GM11168 (cell line): ENCODE results near the gene METAP1.
"Not testable (repeated sequence)": the region's sequence is repeated elsewhere in the genome, so short reads cannot be mapped to it uniquely, and the experiment has no call there.

Experiments
- in situ Hi-C: fragments of 300-500 bp; cut with MboI; formaldehyde crosslinking; loops from one replicate; pipeline ENCODE4 v1.12.0; 2022; ENCODE audit warnings: low sequenced_read_pairs; ENCODE audit not compliant: unreplicated experiment

The METAP1 gene

GRCh38 chr4:99047710-99048109 is 52.2 kb downstream of the METAP1 start:
- in situ Hi-C loops: no loop called here

GRCh38 chr4:99052902-99053301 is 57.4 kb downstream of the METAP1 start:
- in situ Hi-C loops: loop anchor here (25.0 kb wide), 1 partner anchor 891 kb away; no protein-coding TSS in a partner anchor

GRCh38 chr4:99054428-99054994 is 59.0 kb downstream of the METAP1 start:
- in situ Hi-C loops: loop anchor here (25.0 kb wide), 1 partner anchor 892 kb away; no protein-coding TSS in a partner anchor

- in situ Hi-C loops: loop anchor here (5.0 to 25.0 kb wide), 2 partner anchors 61 to 896 kb away; partner anchors contain the start of gene METAP1
Measured at GRCh38 chr4:99058228-99058627, 62.7 kb downstream of the METAP1 start.

GRCh38 chr4:99059550-99059949 is 64.0 kb downstream of the METAP1 start:
- in situ Hi-C loops: loop anchor here (5.0 to 25.0 kb wide), 2 partner anchors 62 to 897 kb away; partner anchors contain the start of gene METAP1

DNA sequence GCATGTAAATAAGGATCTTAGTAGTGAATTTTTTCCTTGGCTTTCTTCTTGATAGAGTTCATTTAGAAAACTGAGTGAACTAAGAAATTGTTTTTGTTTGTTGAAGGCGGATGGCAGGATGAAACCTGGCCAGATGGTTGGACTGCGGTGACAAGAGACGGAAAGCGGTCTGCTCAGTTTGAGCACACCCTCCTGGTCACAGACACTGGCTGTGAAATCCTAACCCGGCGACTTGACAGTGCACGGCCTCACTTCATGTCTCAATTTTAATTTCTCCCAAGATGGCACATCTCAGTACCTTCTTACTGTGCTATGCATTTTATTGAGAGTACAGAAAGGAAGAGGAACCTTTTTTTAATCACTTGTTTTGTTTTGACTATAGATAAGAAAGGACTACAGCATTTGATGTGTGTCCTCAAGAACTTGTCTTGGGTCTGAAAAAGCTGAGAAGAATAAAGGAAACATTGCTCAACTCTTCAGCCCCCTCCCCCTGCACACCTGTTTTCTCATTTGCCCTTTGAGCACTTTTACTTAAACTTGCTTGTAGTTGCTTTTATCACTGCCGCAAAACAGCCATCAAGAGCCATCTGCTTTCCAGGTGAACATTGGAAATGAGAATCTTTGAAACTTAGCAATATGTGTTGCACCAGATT is 65.7 kb downstream of the METAP1 start:
- in situ Hi-C loops: loop anchor here (25.0 kb wide), 1 partner anchor 899 kb away; no protein-coding TSS in a partner anchor

DNA sequence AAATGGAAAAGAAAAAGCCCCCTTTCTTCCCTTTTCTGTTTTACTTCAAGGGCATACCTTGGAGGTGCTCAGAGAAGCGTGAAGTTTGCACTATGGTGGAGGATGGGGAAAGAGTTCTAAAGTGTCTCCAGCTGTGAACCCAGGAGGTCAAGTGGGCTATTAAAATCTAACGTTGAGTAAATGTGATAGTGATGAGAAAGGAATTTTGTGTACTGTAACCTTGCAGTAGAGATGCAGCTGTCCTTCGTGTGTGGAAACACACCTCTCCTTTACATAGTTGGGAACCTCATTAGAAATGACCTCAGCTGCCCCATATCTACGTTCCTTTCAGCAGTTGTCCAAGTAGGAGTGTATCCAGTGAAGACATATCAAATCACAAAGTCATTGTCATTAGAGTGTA is 66.6 kb downstream of the METAP1 start:
- in situ Hi-C loops: loop anchor here (25.0 kb wide), 1 partner anchor 900 kb away; no protein-coding TSS in a partner anchor

DNA sequence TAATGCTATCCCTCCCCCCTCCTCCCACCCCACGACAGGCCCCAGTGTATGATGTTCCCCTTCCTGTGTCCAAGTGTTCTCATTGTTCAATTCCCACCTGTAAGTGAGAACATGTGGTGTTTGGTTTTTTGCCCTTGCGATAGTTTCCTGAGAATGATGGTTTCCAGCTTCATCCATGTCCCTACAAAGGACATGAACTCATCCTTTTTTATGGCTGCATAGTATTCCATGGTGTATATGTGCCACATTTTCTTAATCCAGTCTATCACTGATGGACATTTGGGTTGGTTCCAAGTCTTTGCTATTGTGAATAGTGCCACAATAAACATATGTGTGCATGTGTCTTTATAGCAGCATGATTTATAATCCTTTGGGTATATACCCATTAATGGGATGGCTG is 70.0 kb downstream of the METAP1 start:
- in situ Hi-C loops: loop anchor here (25.0 kb wide), 1 partner anchor 903 kb away; no protein-coding TSS in a partner anchor

DNA sequence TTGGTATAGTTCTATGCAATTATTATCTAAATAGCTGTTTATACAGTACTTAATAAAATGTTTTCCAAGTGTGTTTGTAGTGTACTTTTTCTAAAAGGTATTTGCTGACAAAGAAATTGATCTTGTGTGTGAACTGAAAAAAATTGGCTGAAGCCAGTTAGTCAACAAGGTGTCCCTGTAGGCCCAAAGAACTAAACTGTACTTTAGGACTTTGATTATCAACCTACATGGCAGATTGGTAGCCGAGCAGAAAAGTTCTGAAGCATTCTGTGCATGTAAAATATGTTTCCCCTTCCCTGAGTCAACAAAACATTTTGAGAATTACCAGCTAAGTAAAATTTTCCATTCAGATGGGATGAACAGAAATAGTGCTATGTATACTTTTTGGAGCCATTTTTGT is 72.1 kb downstream of the METAP1 start:
- in situ Hi-C loops: loop anchor here (25.0 kb wide), 1 partner anchor 905 kb away; no protein-coding TSS in a partner anchor

- in situ Hi-C loops: loop anchor here (25.0 kb wide), 1 partner anchor 909 kb away; no protein-coding TSS in a partner anchor
Measured at GRCh38 chr4:99071159-99071558, 75.6 kb downstream of the METAP1 start.

GRCh38 chr4:99074816-99075215 is 79.3 kb downstream of the METAP1 start:
- in situ Hi-C loops: loop anchor here (25.0 kb wide), 1 partner anchor 913 kb away; no protein-coding TSS in a partner anchor

DNA sequence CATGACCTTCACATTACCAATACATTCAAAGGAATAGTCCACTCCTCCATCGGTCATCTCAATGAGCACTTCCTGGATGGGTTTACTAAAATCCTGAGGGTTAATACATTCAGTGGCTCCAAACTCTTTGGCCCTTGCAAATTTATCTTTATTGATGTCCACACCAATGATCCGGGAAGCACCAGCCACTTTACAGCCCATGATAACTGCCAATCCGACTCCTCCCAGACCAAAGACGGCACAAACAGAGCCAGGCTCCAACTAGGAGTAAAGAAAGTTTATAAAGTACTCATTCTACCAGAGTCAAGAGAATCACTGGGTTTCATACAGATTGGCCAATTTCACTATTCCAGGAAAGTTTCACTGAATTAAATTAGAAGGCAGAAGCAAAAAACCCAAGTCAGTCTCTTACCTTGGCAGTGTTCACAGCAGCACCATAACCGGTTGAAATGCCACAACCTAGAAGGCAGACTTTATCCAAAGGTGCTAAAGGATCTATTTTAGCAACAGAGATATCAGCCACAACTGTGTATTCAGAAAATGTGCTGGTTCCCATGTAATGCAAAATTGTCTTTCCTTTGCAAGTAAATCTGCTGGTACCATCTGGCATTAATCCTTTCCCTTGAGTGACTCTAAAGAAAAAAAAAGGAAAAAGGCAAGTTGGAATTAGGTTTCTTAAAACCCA is 80.9 kb downstream of the METAP1 start:
- in situ Hi-C loops: no loop called here

DNA sequence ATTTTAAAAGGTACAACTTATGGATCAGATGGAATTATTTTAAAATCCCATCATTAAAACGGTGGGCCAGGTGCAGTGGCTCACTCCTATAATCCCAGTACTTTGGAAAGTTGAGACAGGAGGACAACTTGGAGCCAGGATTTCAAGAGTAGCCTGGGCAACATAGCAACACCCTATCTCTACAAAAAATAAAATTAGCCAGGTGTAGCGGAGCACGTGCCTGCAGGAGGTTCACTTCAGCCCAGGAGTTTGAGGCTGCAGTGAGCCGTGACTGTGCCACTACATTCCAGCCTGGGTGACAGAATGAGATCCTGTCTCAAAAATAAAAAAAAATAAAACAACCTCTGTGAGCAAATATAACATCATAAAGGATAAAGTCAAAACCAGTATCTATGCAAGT is 81.7 kb downstream of the METAP1 start:
- in situ Hi-C loops: no loop called here

DNA sequence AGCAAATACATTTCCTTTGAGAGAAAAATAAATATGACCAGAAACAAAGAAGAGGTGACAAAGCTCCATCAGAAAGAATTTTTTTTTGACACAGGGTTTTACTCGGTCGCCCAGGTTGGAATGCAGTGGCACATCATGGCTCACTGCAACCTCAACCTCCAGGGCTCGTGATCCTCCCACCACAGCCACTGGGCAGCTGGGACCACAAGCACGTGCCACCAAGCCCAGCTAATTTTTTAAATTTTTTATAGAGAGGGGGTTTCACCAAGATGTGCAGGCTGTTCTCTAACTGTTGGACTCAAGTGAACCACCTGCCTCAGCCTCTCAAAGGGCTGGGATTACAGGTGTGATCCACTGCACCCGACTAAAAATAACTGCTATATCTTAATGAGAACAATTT is 82.8 kb downstream of the METAP1 start:
- in situ Hi-C loops: no loop called here

GRCh38 chr4:99078931-99079624 is 83.6 kb downstream of the METAP1 start:
- in situ Hi-C loops: no loop called here

GRCh38 chr4:99079625-99080295 is 84.2 kb downstream of the METAP1 start:
- in situ Hi-C loops: no loop called here

DNA sequence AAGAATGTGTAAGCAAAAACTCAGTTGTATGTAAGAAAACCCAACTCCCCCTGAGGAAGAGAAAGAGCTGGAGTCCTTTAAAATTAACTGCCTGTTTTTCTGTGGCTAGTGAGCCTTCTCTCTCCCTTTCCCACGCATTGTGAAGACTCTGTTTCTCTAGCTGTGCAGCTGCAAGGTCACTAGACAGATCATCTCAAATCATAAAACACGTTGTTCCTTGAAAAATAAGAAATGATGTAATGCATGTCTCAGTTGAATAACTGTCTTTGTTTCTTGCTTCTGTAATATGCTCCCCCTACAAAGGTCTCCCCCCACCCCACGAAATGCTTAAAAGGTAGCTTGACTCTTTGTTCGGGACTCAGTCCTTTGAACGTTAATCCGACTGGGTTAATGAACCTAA is 85.3 kb downstream of the METAP1 start:
- in situ Hi-C loops: not testable (repeated sequence)

DNA sequence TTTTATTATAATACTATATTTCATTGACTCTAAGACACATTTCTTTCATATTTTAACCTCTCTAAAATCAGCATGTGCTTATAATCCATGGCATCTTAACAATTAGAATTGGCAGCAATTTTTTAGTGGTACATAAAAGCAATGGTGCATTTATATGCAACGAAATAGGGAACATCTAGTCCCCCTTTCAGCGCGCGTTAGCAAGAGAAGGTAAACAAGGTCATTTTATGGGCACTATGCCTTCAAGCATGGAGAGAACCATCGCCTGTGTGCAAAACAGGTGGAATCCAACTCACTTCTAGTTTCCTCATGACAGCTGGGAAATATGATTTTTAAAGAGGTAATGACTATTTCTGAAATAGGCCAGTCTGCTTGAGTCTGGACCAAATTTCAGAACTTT is 86.7 kb downstream of the METAP1 start:
- in situ Hi-C loops: no loop called here

DNA sequence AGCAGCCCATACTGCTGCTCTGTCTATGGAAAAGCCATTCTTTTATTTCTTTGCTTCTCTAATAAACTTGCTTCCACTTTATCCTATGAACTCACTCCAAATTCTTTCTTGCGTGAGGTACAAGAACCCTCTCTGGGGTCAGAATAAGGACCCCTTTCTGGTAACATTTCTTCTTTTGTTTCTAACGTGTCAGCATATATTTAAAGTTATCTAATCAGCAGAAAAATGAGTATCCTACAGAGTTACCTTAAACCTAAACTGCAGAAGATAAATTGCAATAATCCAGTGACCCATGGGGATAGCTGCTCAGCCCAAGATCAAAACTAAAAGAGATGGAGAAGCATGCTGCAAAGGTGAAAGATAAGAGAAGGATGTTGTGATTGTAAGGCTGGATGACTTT is 89.1 kb downstream of the METAP1 start:
- in situ Hi-C loops: no loop called here

- in situ Hi-C loops: no loop called here
Measured at GRCh38 chr4:99088023-99088449, 92.5 kb downstream of the METAP1 start.
